Mucosa of stomach (tissue), 1 donor: ENCODE results near the gene CMBL.

ENCODE experiments used
- H3K27me3 ChIP-seq: one replicate; pipeline ENCODE4 v1.7.0; 2013; ENCODE audit warnings: mild to moderate bottlenecking, low read length; ENCODE audit not compliant: control insufficient read depth, insufficient read depth
- H3K36me3 ChIP-seq: one replicate; pipeline ENCODE4 v1.7.0; 2013; ENCODE audit warnings: low read length; ENCODE audit not compliant: control insufficient read depth, insufficient read depth
- H3K4me1 ChIP-seq: one replicate; pipeline ENCODE4 v1.7.0; 2013; ENCODE audit warnings: mild to moderate bottlenecking, low read length; ENCODE audit not compliant: control insufficient read depth, insufficient read depth
- H3K4me3 ChIP-seq: one replicate; pipeline ENCODE4 v1.7.0; 2013; ENCODE audit warnings: low read length
- H3K9ac ChIP-seq: one replicate; pipeline ENCODE4 v1.7.0; 2013; ENCODE audit warnings: mild to moderate bottlenecking, low read length, moderate library complexity
- H3K9me3 ChIP-seq: one replicate; pipeline ENCODE4 v1.7.0; 2013; ENCODE audit warnings: mild to moderate bottlenecking, low read length, moderate library complexity; ENCODE audit not compliant: control insufficient read depth
- donor health status: Pancreatic carcinoma.

Gene CMBL

GRCh38 chr5:10329820-10330481 is 22.2 kb upstream of the CMBL start:
- no peaks in the 10 kb centered on the region for H3K36me3 ChIP-seq
- no peak overlapping the region for H3K9ac ChIP-seq
- H3K9me3 ChIP-seq, result no peaks in the 10 kb centered on the region
- H3K4me1 ChIP-seq, result peaks cover 24% of the 10 kb centered on the region
- no peaks in the 10 kb centered on the region for H3K27me3 ChIP-seq
- no peak overlapping the region for H3K4me3 ChIP-seq

DNA sequence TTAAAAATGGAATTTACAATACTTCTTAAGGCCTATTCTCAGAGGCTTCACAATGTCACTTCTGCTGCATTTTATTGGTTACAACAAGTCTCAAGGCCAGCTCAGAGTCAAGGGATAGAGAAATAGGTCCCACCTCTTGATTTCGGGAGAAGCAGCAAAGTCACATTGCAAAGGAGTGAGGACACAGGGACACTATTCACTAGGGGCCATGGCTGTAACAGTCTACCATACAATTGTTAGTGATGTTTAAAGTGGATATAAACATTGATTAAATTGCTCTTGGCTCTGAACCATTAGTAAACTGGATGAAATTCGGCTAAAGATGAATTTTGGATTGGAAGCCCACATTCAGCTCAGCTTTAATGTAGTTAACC is 21.7 kb upstream of the CMBL start:
- Histone ChIP-seq H3K4me1 (peaks cover 29% of the 10 kb centered on the region), H3K9ac (no peak overlapping the region), H3K9me3 (no peaks in the 10 kb centered on the region), H3K27me3 (no peaks in the 10 kb centered on the region), H3K36me3 (no peaks in the 10 kb centered on the region), H3K4me3 (no peak overlapping the region)

- H3K36me3 ChIP-seq, result no peaks in the 10 kb centered on the region
- no peak overlapping the region for H3K4me3 ChIP-seq
- H3K9ac ChIP-seq, result no peak overlapping the region
- no peaks in the 10 kb centered on the region for H3K27me3 ChIP-seq
- H3K4me1 ChIP-seq, result peaks cover 32% of the 10 kb centered on the region
- H3K9me3 ChIP-seq, result no peaks in the 10 kb centered on the region
These were observed 20.6 kb upstream of the CMBL start for GRCh38 chr5:10328323-10328722.

GRCh38 chr5:10324518-10325370 is 17.0 kb upstream of the CMBL start:
- Histone ChIP-seq H3K4me1 (peaks cover 10% of the 10 kb centered on the region), H3K27me3 (no peaks in the 10 kb centered on the region), H3K9ac (no peak overlapping the region), H3K36me3 (no peaks in the 10 kb centered on the region), H3K9me3 (no peaks in the 10 kb centered on the region), H3K4me3 (no peak overlapping the region)

DNA sequence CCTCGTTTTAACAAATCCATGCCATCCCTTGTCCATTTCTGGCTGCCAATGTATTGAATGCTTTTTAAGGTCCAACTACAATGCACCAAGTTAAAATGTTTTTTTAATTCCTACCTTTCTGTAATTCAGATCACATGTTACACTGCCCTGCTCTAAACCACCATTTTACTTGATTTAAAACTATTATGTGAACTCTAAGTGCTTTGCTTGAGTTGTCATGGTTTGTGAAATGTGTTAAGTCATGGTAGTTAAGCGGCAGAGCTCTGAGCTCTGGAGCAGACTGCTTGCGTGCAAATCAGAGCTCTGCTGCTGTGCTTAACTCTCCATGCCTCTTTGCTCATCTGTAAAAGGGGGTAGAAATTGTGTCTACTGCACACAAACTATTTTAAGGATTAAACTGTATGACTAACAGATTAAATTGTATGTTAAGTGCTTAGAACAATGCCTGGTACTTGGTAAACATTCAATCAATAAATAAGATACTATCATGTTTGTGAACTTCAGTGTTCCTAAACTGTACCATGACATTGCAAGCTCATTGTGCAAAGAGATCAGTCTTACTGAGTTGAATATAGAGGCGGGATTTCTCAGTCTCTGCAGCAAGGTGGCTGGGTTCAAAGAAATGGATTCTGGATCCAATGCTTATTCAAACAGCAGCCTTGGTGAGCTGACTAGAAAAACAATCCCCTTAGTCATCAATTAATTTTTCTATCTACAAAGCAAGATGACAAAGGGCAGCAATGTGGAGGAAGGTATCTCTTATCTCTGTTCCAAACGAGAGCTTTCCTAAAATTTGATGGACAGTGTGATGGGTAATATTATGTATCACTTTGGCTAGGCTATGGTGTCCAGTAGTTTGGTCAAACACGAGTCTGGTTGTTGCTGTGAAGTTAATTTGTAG is 16.1 kb upstream of the CMBL start:
- Histone ChIP-seq H3K27me3 (no peaks in the 10 kb centered on the region), H3K9me3 (no peaks in the 10 kb centered on the region), H3K4me3 (no peak overlapping the region), H3K36me3 (no peaks in the 10 kb centered on the region), H3K4me1 (peaks cover 10% of the 10 kb centered on the region), H3K9ac (no peak overlapping the region)

GRCh38 chr5:10321882-10322281 is 14.2 kb upstream of the CMBL start:
- H3K9me3 ChIP-seq, result no peaks in the 10 kb centered on the region
- H3K9ac ChIP-seq, result no peak overlapping the region
- H3K27me3 ChIP-seq, result no peaks in the 10 kb centered on the region
- peaks cover 13% of the 10 kb centered on the region for H3K4me1 ChIP-seq
- no peaks in the 10 kb centered on the region for H3K36me3 ChIP-seq
- no peak overlapping the region for H3K4me3 ChIP-seq

GRCh38 chr5:10320793-10321192 is 13.1 kb upstream of the CMBL start:
- Histone ChIP-seq H3K27me3 (no peaks in the 10 kb centered on the region), H3K36me3 (no peaks in the 10 kb centered on the region), H3K4me1 (peaks cover 13% of the 10 kb centered on the region), H3K9ac (no peak overlapping the region), H3K4me3 (no peak overlapping the region), H3K9me3 (no peaks in the 10 kb centered on the region)

GRCh38 chr5:10319202-10319851 is 11.6 kb upstream of the CMBL start:
- no peaks in the 10 kb centered on the region for H3K27me3 ChIP-seq
- H3K4me3 ChIP-seq, result no peak overlapping the region
- no peaks in the 10 kb centered on the region for H3K9me3 ChIP-seq
- no peaks in the 10 kb centered on the region for H3K36me3 ChIP-seq
- no peak overlapping the region for H3K9ac ChIP-seq
- H3K4me1 ChIP-seq, result peaks cover 5% of the 10 kb centered on the region

DNA sequence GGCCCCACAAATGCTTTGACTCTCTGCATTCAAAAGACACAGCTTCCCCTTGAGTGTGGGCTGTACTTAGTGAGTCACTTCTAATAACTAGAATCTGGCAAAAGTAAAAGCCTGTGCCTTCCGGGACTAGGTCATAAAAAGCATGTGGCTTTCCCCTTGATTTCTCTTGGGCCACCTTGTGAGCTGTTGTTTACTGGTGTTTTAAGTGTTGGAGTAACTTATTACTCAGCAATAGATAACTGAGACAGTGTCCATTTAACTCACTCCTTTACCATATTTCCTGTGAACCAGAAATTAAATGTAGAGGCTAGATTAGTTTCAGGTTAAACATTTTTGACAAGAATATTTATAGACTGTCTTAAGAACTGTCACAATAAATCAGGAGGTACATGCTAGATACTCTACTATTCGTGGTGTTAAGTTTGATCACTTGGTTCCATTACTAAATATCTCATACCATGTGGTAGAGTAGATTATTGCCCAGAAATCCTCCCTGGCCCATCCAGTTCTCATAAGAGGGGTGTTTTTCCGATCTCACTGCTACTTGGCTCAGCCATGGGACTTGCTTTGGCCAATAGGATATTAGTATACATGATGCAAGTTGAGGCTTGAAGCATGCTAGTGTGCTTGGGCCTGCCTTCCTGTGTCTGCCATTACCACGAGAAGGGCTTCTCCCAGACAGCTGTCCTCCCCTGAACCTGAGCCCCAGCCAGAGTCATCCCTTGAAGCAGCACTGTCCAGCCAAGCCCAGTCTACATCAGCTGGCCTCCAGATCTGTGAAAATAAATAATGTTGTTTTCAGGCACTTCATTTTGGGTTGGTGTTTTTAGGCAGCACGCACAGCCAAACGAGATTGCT is 10.4 kb upstream of the CMBL start:
- no peak overlapping the region for H3K4me3 ChIP-seq
- no peaks in the 10 kb centered on the region for H3K9me3 ChIP-seq
- H3K4me1 ChIP-seq, result peaks cover 3% of the 10 kb centered on the region
- no peaks in the 10 kb centered on the region for H3K36me3 ChIP-seq
- H3K9ac ChIP-seq, result no peak overlapping the region
- no peaks in the 10 kb centered on the region for H3K27me3 ChIP-seq

GRCh38 chr5:10315824-10316509 is 8.3 kb upstream of the CMBL start:
- no peak overlapping the region for H3K9ac ChIP-seq
- H3K9me3 ChIP-seq, result no peaks in the 10 kb centered on the region
- peaks cover 7% of the 10 kb centered on the region for H3K4me1 ChIP-seq
- no peaks in the 10 kb centered on the region for H3K36me3 ChIP-seq
- H3K27me3 ChIP-seq, result no peaks in the 10 kb centered on the region
- H3K4me3 ChIP-seq, result no peak overlapping the region
